B cell (primary cell): ENCODE measurements around the gene PLA2G6.

Source experiments
- CTCF ChIP-seq: fragments of 200-600 bp; IDR thresholded peaks from one replicate; pipeline ENCODE4 v1.8.0; 2022; ENCODE audit warnings: antibody characterized with exemption, mild to moderate bottlenecking
- EZH2 ChIP-seq: IDR thresholded peaks from 2 replicates; pipeline ENCODE4 v1.6.1; 2012; ENCODE audit warnings: borderline replicate concordance, low read depth, mild to moderate bottlenecking, moderate library complexity, low read length; ENCODE audit not compliant: insufficient read depth, poor library complexity, severe bottlenecking

GRCh38 chr22:38137876-38138687 lies 43.5 kb downstream of the PLA2G6 start:
- no peak for TF ChIP-seq CTCF
- TF ChIP-seq EZH2 = no peak
